Endothelial cell of umbilical vein (primary cell): ENCODE measurements around the gene FGFR4. TPM values are rescaled to one million over a fixed set of nuclear protein-coding genes. Genes with fewer than 3 reads are reported as not detected.

Experiments used
- BruUV-seq: library from RNA; stranded (reverse); fragments of 400-500 nt; replicated peaks from 2 replicates; lab custom pipeline; 2021; lab: Mats Ljungman, UMichigan
- CTCF ChIA-PET: fragments of 300-600, 350-600 bp; sonication (Branson Sonifier 250); formaldehyde crosslinking; loops from one replicate; lab custom pipeline; 2021; ENCODE audit warnings: antibody characterized with exemption, inconsistent platforms; lab: Charles Lee
- POLR2A ChIA-PET: fragments of 300-600, 350-600 bp; sonication (Branson Sonifier 250); formaldehyde crosslinking; loops from one replicate; lab custom pipeline; 2021; ENCODE audit warnings: antibody characterized with exemption, inconsistent platforms; lab: Charles Lee
- DNase-seq: peaks from one replicate; pipeline ENCODE4 v3.0.0-alpha.2; 2011; ENCODE audit warnings: low read depth, low spot score
- FAIRE-seq: peaks from 2 replicates; lab custom pipeline; 2011; peaks lifted over from hg19 to GRCh38; lab: Jason Lieb, UNC
- H2AFZ ChIP-seq: 2 replicates; pipeline ENCODE4 v1.6.0; 2012; ENCODE audit warnings: low read depth, low read length, control low read depth, inconsistent platforms
- H3K27ac ChIP-seq: 2 replicates; pipeline ENCODE4 v1.5.1; 2011; ENCODE audit warnings: low read depth, mild to moderate bottlenecking, control low read depth, low read length, moderate library complexity; ENCODE audit not compliant: insufficient read depth
- H3K27me3 ChIP-seq, 2 experiments: 2 replicates each; pipeline versions ENCODE4 v1.6.0 to v1.6.1; 2011; ENCODE audit warnings: low read length in 2 of 2, mixed read lengths in 1 of 2; ENCODE audit not compliant: control insufficient read depth in 2 of 2, insufficient read depth in 2 of 2
- H3K36me3 ChIP-seq, 2 experiments: 2 replicates in 1 of 2; 3 replicates in 1 of 2; pipeline ENCODE4 v1.5.1; 2011; ENCODE audit warnings: low read length in 2 of 2, mild to moderate bottlenecking in 1 of 2, moderate library complexity in 1 of 2; ENCODE audit not compliant: control insufficient read depth in 2 of 2, insufficient read depth in 2 of 2; ENCODE audit errors: extremely low read depth in 1 of 2
- H3K4me1 ChIP-seq: 3 replicates; pipeline ENCODE4 v1.5.1; 2011; ENCODE audit warnings: mild to moderate bottlenecking, low read length; ENCODE audit not compliant: control insufficient read depth, insufficient read depth; ENCODE audit errors: extremely low read depth
- H3K4me2 ChIP-seq: 2 replicates; pipeline ENCODE4 v1.6.1; 2011; ENCODE audit warnings: low read length, control low read depth, mixed read lengths; ENCODE audit not compliant: insufficient read depth
- H3K4me3 ChIP-seq, 3 experiments: fragments of 200-600 bp in 1 of 3; sonication (generic), shearing (Covaris generic) in 1 of 3; replicated peaks in 1 of 3; 2 replicates each; pipeline ENCODE4 v1.5.1; 2011 to 2016; ENCODE audit warnings: control low read depth in 3 of 3, low read length in 3 of 3, mild to moderate bottlenecking in 2 of 3, inconsistent platforms in 1 of 3, low read depth in 1 of 3, moderate library complexity in 1 of 3; ENCODE audit not compliant: insufficient read depth in 1 of 3
- H3K79me2 ChIP-seq: 2 replicates; pipeline ENCODE4 v1.6.0; 2012; ENCODE audit warnings: low read length, inconsistent platforms; ENCODE audit not compliant: control insufficient read depth, insufficient read depth
- H3K9ac ChIP-seq: replicated peaks from 2 replicates; pipeline ENCODE3; 2011; ENCODE audit warnings: low read length, control low read depth; ENCODE audit not compliant: insufficient read depth; ENCODE audit errors: extremely low read depth
- H3K9me1 ChIP-seq: replicated peaks from 3 replicates; pipeline ENCODE4 v1.6.0; 2011; ENCODE audit warnings: mild to moderate bottlenecking, low read length; ENCODE audit not compliant: control insufficient read depth, insufficient read depth; ENCODE audit errors: extremely low read depth
- H3K9me3 ChIP-seq: replicated peaks from 2 replicates; pipeline ENCODE4 v1.5.1; 2012; ENCODE audit warnings: low read length, inconsistent platforms; ENCODE audit not compliant: control insufficient read depth, insufficient read depth
- H4K20me1 ChIP-seq: replicated peaks from 2 replicates; pipeline ENCODE3; 2011; ENCODE audit warnings: mild to moderate bottlenecking, low read length; ENCODE audit not compliant: control insufficient read depth, insufficient read depth; ENCODE audit errors: extremely low read depth
- CTCF ChIP-seq, 2 donors: IDR thresholded peaks; 1 replicate in 1 of 2; 2 replicates in 1 of 2; pipeline ENCODE4 v1.5.1; 2011; ENCODE audit warnings: low read length in 2 of 2, mild to moderate bottlenecking in 2 of 2, moderate library complexity in 2 of 2, control low read depth in 1 of 2, inconsistent platforms in 1 of 2, low read depth in 1 of 2; ENCODE audit not compliant: insufficient read depth in 1 of 2; ENCODE audit errors: extremely low read depth in 1 of 2
- EZH2 ChIP-seq: IDR thresholded peaks from 2 replicates; pipeline ENCODE4 v1.6.1; 2012; ENCODE audit warnings: borderline replicate concordance, low read depth, mild to moderate bottlenecking, moderate library complexity, low read length, inconsistent platforms; ENCODE audit not compliant: severe bottlenecking
- FOS ChIP-seq: IDR thresholded peaks from 2 replicates; pipeline ENCODE4 v1.6.1; 2011; ENCODE audit warnings: mild to moderate bottlenecking, low read length, moderate library complexity, borderline replicate concordance; ENCODE audit not compliant: insufficient read depth
- GATA2 ChIP-seq: IDR thresholded peaks from 2 replicates; pipeline ENCODE4 v1.7.0; 2011; ENCODE audit warnings: low read depth, mild to moderate bottlenecking, moderate library complexity, mixed read lengths, low read length; ENCODE audit not compliant: insufficient read length, insufficient read depth
- JUN ChIP-seq: IDR thresholded peaks from 2 replicates; pipeline ENCODE4 v1.6.1; 2011; ENCODE audit warnings: borderline replicate concordance, low read depth; ENCODE audit not compliant: insufficient read length, insufficient read depth
- MAX ChIP-seq: IDR thresholded peaks from 2 replicates; pipeline ENCODE4 v1.6.1; 2011; ENCODE audit not compliant: insufficient read depth, insufficient read length
- MYC ChIP-seq: IDR thresholded peaks from one replicate; pipeline ENCODE4 v1.6.1; 2011; ENCODE audit warnings: mild to moderate bottlenecking, low read depth, low read length
- POLR2A ChIP-seq: IDR thresholded peaks from 2 replicates; pipeline ENCODE4 v1.6.1; 2012; ENCODE audit warnings: low read depth, mild to moderate bottlenecking, control low read depth, low read length
- POLR2AphosphoS5 ChIP-seq: IDR thresholded peaks from 2 replicates; pipeline ENCODE4 v1.6.1; 2012; ENCODE audit warnings: low read depth, mild to moderate bottlenecking, control low read depth, low read length, moderate library complexity; ENCODE audit not compliant: insufficient read depth
- dilution Hi-C: fragments of 300-500 bp; cut with MboI; formaldehyde crosslinking; loops from one replicate; pipeline ENCODE4 v1.15.0; 2019; ENCODE audit warnings: low sequenced_read_pairs; ENCODE audit not compliant: extremely low pct_ligation_motif_present
- intact Hi-C: fragments of 100-400 bp; cut with micrococcal nuclease; formaldehyde crosslinking; loops from one replicate; pipeline ENCODE4 v1.10.0; 2022
- polyA plus RNA-seq, 4 experiments: library from polyadenylated mRNA; depleted of rRNA in 3 of 4; stranded (reverse) in 3 of 4; unstranded in 1 of 4; fragments of >200 nt; gene quantifications; 2 replicates each; pipeline versions ENCODE4 v1.2.1 to v1.2.3, GENCODE V29; 2011 to 2012; ENCODE audit warnings: missing spikeins in 1 of 4
- total RNA-seq: library from RNA; stranded (reverse); gene quantifications from 2 replicates; pipeline ENCODE4 v1.2.3, GENCODE V29; 2021

FGFR4 gene
- total and polyA plus RNA-seq, 2 donors (not counting 3 experiments of a cell fraction or from before 2014, with no cell fraction given), result 1.9 to 2.9 TPM

- intact Hi-C loops (no loop called here), dilution Hi-C loops (no loop called here)
- no peaks in the 10 kb centered on the region for H3K27me3 ChIP-seq
- ChIA-PET POLR2A (no interaction called here), CTCF (interaction anchor here (2.1 kb wide), 2 partner anchors 33 to 36 kb away, joined by 6 read pairs; no protein-coding TSS in a partner anchor)
- no peaks in the 10 kb centered on the region for H3K79me2 ChIP-seq
- no peak overlapping the region for H3K27ac ChIP-seq
- no peaks in the 10 kb centered on the region for H4K20me1 ChIP-seq
- no peaks in the 10 kb centered on the region for H3K36me3 ChIP-seq
- H3K4me3 ChIP-seq, result no peak overlapping the region
- H3K4me1 ChIP-seq, result peaks cover 2% of the 10 kb centered on the region
- no peak for DNase-seq
- FAIRE-seq, result peak; percentile 62
- no peaks in the 10 kb centered on the region for H3K9me3 ChIP-seq
- H3K9me1 ChIP-seq, result no peaks in the 10 kb centered on the region
- BruUV-seq, result no TSS peak
- TF ChIP-seq CTCF (IDR thresholded peaks at IDR 0.05; ENCODE audit: extremely low read depth in 1 of 2, insufficient read depth in 1 of 2, low read depth in 1 of 2, low read length in 2 of 2) (no peak), MYC (no peak), GATA2 (no peak), POLR2A (no peak), POLR2AphosphoS5 (no peak), FOS (no peak), JUN (no peak), MAX (no peak), EZH2 (no peak)
- no peak overlapping the region for H3K4me2 ChIP-seq
- H3K9ac ChIP-seq, result no peak overlapping the region
- H2AFZ ChIP-seq, result no peak overlapping the region
Measured at GRCh38 chr5:177077335-177077734, 9.4 kb upstream of the FGFR4 start.
